Chondrocyte (in vitro differentiated cells): ENCODE data around the gene SAMD11. TPM values are rescaled to one million over a fixed set of nuclear protein-coding genes. Genes with fewer than 3 reads are reported as not detected.

ENCODE experiments used
- DNase-seq: peaks from one replicate; pipeline ENCODE4 v3.0.0; 2021; ENCODE audit warnings: mixed read lengths, low spot score
- H3K27ac Mint-ChIP-seq: one replicate; pipeline ENCODE4 v1.8.0; 2021; ENCODE audit warnings: mild to moderate bottlenecking, moderate library complexity, mixed read lengths; ENCODE audit not compliant: unreplicated experiment
- H3K27me3 Mint-ChIP-seq: 2 replicates; pipeline ENCODE4 v1.8.0; 2021; ENCODE audit warnings: low read depth, mixed read lengths
- H3K36me3 Mint-ChIP-seq: 2 replicates; pipeline ENCODE4 v1.8.0; 2021; ENCODE audit warnings: low read depth, mixed read lengths
- H3K4me1 Mint-ChIP-seq: 2 replicates; pipeline ENCODE4 v1.8.0; 2021; ENCODE audit warnings: low read depth, mild to moderate bottlenecking, mixed read lengths
- H3K4me3 Mint-ChIP-seq: one replicate; pipeline ENCODE4 v1.8.0; 2021; ENCODE audit warnings: mild to moderate bottlenecking, moderate library complexity, mixed read lengths; ENCODE audit not compliant: unreplicated experiment
- H3K9me3 Mint-ChIP-seq: 2 replicates; pipeline ENCODE4 v1.8.0; 2021; ENCODE audit warnings: low read depth, mixed read lengths
- CTCF ChIP-seq: fragments of 200-600 bp; sonication (generic); IDR thresholded peaks from 2 replicates; pipeline ENCODE4 v1.5.0; 2021; ENCODE audit warnings: antibody characterized with exemption, mild to moderate bottlenecking, moderate library complexity
- total RNA-seq: library from RNA; stranded (reverse); gene quantifications from 3 replicates; pipeline ENCODE4 v1.2.1, GENCODE V29; 2021

SAMD11 gene
- total RNA-seq, 1 donor from 2014 or later, result 3.4 TPM

- Mint-ChIP-seq H3K27me3 (no peaks in the 10 kb centered on the region), H3K9me3 (no peaks in the 10 kb centered on the region), H3K4me1 (peaks cover 8% of the 10 kb centered on the region), H3K27ac (no peak overlapping the region), H3K36me3 (no peaks in the 10 kb centered on the region), H3K4me3 (no peak overlapping the region)
- no peak for TF ChIP-seq CTCF
- DNase-seq, result no peak
These were observed 5.3 kb downstream of the SAMD11 start for GRCh38 chr1:928825-929661.

GRCh38 chr1:929712-930632 lies 6.2 kb downstream of the SAMD11 start:
- H3K9me3 Mint-ChIP-seq, result no peaks in the 10 kb centered on the region
- no peak overlapping the region for H3K27ac Mint-ChIP-seq
- no peaks in the 10 kb centered on the region for H3K36me3 Mint-ChIP-seq
- peaks cover 10% of the 10 kb centered on the region for H3K4me1 Mint-ChIP-seq
- no peak overlapping the region for H3K4me3 Mint-ChIP-seq
- no peak for TF ChIP-seq CTCF
- no peak for DNase-seq
- no peaks in the 10 kb centered on the region for H3K27me3 Mint-ChIP-seq

- Mint-ChIP-seq H3K27ac (no peak overlapping the region), H3K4me1 (peaks cover 14% of the 10 kb centered on the region), H3K4me3 (no peak overlapping the region), H3K36me3 (no peaks in the 10 kb centered on the region), H3K27me3 (no peaks in the 10 kb centered on the region), H3K9me3 (no peaks in the 10 kb centered on the region)
- no peak for TF ChIP-seq CTCF
- DNase-seq, result no peak
These were observed 7.0 kb downstream of the SAMD11 start for GRCh38 chr1:930633-931138.

- no peak for TF ChIP-seq CTCF
- no peaks in the 10 kb centered on the region for H3K27me3 Mint-ChIP-seq
- no peak for DNase-seq
- no peaks in the 10 kb centered on the region for H3K9me3 Mint-ChIP-seq
- H3K4me1 Mint-ChIP-seq, result peaks cover 12% of the 10 kb centered on the region
- H3K4me3 Mint-ChIP-seq, result no peak overlapping the region
- no peaks in the 10 kb centered on the region for H3K36me3 Mint-ChIP-seq
- H3K27ac Mint-ChIP-seq, result no peak overlapping the region
These were observed 7.9 kb downstream of the SAMD11 start for GRCh38 chr1:931380-932172.
